Small intestine (tissue), 7 donors: Measurements from ENCODE around the gene KNOP1. TPM values are rescaled to one million over a fixed set of nuclear protein-coding genes. Genes with fewer than 3 reads are reported as not detected.

ENCODE experiments used
- DNase-seq, 2 donors: peaks; one replicate each; pipeline versions ENCODE4 v3.0.0 to v3.0.0-alpha.2; 2013
- FAIRE-seq: peaks from 2 replicates; lab custom pipeline; 2012; peaks lifted over from hg19 to GRCh38; lab: Jason Lieb, UNC
- H3K27ac ChIP-seq, 3 donors: one replicate each; pipeline ENCODE4 v1.5.1; 2013; ENCODE audit warnings: low read length in 2 of 3, mild to moderate bottlenecking in 2 of 3, control low read depth in 1 of 3, inconsistent platforms in 1 of 3, low read depth in 1 of 3, moderate library complexity in 1 of 3
- H3K27me3 ChIP-seq, 3 donors: one replicate each; pipeline ENCODE4 v1.6.1; 2013; ENCODE audit warnings: low read length in 3 of 3, inconsistent platforms in 1 of 3; ENCODE audit not compliant: control insufficient read depth in 3 of 3, insufficient read depth in 3 of 3
- H3K36me3 ChIP-seq, 3 donors: one replicate each; pipeline ENCODE4 v1.6.1; 2013; ENCODE audit warnings: low read length in 3 of 3, inconsistent platforms in 1 of 3, low read depth in 1 of 3, mild to moderate bottlenecking in 1 of 3, moderate library complexity in 1 of 3; ENCODE audit not compliant: control insufficient read depth in 3 of 3, insufficient read depth in 2 of 3
- H3K4me1 ChIP-seq, 3 donors: one replicate each; pipeline ENCODE4 v1.6.1; 2013; ENCODE audit warnings: low read length in 2 of 3, inconsistent platforms in 1 of 3, low read depth in 1 of 3, mild to moderate bottlenecking in 1 of 3, moderate library complexity in 1 of 3; ENCODE audit not compliant: control insufficient read depth in 3 of 3, insufficient read depth in 2 of 3
- H3K4me3 ChIP-seq, 3 donors: one replicate each; pipeline ENCODE4 v1.5.1; 2013; ENCODE audit warnings: low read length in 3 of 3, control low read depth in 1 of 3, inconsistent platforms in 1 of 3, low read depth in 1 of 3, mild to moderate bottlenecking in 1 of 3, moderate library complexity in 1 of 3
- H3K9me3 ChIP-seq, 2 donors: one replicate each; pipeline ENCODE4 v1.6.1; 2013; ENCODE audit warnings: low read depth in 1 of 2, low read length in 1 of 2; ENCODE audit not compliant: control insufficient read depth in 2 of 2, insufficient read depth in 1 of 2
- WGBS, 3 donors: extraction: QIAGEN DNeasy Blood & Tissue Kit; methylation state at CpG; one replicate each; pipeline ENCODE4 v1.1.7; 2013; 5-methylcytosine and 5-hydroxymethylcytosine counted together
- polyA plus RNA-seq, 4 donors: library from polyadenylated mRNA; stranded (reverse) in 3 of 4; unstranded in 1 of 4; fragments of 200-250 nt in 3 of 4; fragments of 120-200 nt in 1 of 4; gene quantifications; one replicate each; pipeline versions ENCODE4 v1.2.1 to v1.2.3, GENCODE V29; 2013
- donor health status: healthy with polysubstance abuse.
- donor health status: control.
- donor health status: control.
- donor health status: Bipolar disorder and iron deficiency.
- donor health status: healthy.

KNOP1 gene
- polyA plus RNA-seq, 4 donors = 9.6 to 29.6 (median 14.1) TPM

DNA sequence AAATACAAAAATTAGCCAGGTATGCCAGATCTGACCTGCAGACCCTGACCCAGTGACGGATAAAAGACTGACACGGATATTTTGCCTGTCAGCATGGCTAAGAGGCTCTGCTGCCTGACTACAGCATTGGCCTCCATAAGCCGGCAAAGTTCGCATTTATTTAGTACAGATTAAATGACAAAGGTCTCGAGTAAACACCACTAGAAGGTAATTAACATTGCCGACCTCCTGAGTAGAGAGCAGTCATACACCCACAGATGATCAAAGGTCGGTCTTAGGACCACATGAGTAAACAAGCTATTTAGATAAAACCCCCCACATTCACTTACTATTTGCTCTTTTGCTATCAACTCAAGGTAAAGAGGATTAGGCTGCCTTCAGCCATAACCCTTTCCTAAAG is 55.7 kb downstream of the KNOP1 start:
- Histone ChIP-seq H3K36me3 (peaks cover 0 to 20% (median 6%) of the 10 kb centered on the region in 3 donors), H3K9me3 (peaks cover 0 to 19% of the 10 kb centered on the region in 2 donors), H3K4me1 (no peaks in the 10 kb centered on the region), H3K4me3 (no peak overlapping the region), H3K27ac (no peak overlapping the region), H3K27me3 (no peaks in the 10 kb centered on the region)
- no peak for FAIRE-seq
- DNase-seq = peak in 1 of 2 donors; percentile 8
- WGBS, 3 donors = 76 to 84% (median 83%) methylated on average over 7 of the region's 7 CpGs

DNA sequence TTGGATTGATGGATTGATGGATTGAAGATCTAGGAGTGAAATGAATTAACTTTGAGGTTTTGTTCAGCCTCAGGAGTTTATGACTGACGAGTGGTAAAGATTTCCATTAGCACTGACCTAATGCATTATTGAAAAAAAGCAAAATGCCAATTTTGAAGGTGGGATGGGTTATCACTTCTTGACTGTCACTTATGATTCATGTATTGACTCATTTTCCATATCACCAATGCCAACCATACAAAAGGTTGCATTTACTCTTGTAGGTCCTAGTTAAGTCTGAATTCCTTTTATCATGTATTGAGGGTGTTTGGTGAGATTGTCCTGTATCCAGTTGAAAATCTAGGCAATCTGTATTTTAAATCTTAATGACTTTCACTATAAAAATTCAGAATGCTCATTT is 57.6 kb downstream of the KNOP1 start:
- H3K36me3 ChIP-seq = peaks cover 0 to 26% (median 6%) of the 10 kb centered on the region in 3 donors
- peaks cover 0 to 19% of the 10 kb centered on the region in 2 donors for H3K9me3 ChIP-seq
- WGBS, 3 donors = 87 to 96% (median 93%) methylated on average over 1 of the region's 1 CpG
- DNase-seq = no peak
- no peak overlapping the region for H3K4me3 ChIP-seq
- H3K4me1 ChIP-seq = no peaks in the 10 kb centered on the region
- FAIRE-seq = no peak
- H3K27ac ChIP-seq = no peak overlapping the region
- no peaks in the 10 kb centered on the region for H3K27me3 ChIP-seq

DNA sequence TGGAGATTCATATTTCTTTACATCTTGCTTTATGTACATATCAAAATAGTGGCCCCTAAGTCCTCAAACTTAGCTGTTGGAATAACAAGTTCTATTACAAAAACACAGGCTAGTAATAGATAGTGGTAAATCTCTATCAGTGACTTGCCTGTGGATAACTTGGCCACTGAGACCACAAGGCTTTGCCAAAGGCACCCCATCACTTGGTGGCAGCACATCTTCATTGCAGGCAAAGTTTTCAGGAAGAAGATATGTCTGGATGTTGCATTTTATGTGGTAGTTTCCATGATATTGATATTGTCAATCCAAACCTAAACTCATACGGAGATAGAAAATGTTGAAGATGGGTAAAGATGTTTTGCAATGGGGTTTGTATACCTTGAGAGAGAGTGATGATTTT is 58.5 kb downstream of the KNOP1 start:
- DNase-seq (no peak), FAIRE-seq (no peak)
- 96 to 100% (median 100%) methylated on average over 1 of the region's 1 CpG for WGBS, 3 donors
- no peaks in the 10 kb centered on the region for H3K4me1 ChIP-seq
- no peaks in the 10 kb centered on the region for H3K27me3 ChIP-seq
- peaks cover 2 to 30% (median 12%) of the 10 kb centered on the region in 3 donors for H3K36me3 ChIP-seq
- no peak overlapping the region for H3K4me3 ChIP-seq
- no peak overlapping the region for H3K27ac ChIP-seq
- peaks cover 0 to 19% of the 10 kb centered on the region in 2 donors for H3K9me3 ChIP-seq

DNA sequence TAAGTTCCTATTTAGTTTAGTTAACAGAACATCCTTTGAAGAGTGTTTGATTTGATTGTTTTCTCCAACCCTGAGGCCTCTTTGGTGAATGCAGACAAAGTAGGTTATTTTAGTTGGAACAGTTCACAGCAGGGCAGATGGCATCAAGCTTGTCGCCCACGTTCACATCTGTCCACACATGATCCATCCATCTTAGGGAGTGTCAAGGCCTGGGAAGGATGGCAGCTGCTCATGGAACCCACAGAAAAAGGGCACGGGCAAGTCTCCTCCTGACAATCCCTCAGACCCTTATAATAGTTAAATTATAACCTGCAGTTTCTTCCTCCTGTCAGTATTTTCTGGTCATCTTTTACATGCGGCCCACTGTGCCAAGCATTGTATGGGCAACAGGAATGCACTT is 60.2 kb downstream of the KNOP1 start:
- H3K36me3 ChIP-seq = peaks cover 4 to 40% (median 20%) of the 10 kb centered on the region in 3 donors
- no peaks in the 10 kb centered on the region for H3K4me1 ChIP-seq
- no peak overlapping the region for H3K4me3 ChIP-seq
- no peaks in the 10 kb centered on the region for H3K27me3 ChIP-seq
- FAIRE-seq = no peak
- no peak for DNase-seq
- no peak overlapping the region for H3K27ac ChIP-seq
- WGBS, 3 donors = 92 to 96% (median 95%) methylated on average over 4 of the region's 4 CpGs
- H3K9me3 ChIP-seq = peaks cover 0 to 19% of the 10 kb centered on the region in 2 donors

DNA sequence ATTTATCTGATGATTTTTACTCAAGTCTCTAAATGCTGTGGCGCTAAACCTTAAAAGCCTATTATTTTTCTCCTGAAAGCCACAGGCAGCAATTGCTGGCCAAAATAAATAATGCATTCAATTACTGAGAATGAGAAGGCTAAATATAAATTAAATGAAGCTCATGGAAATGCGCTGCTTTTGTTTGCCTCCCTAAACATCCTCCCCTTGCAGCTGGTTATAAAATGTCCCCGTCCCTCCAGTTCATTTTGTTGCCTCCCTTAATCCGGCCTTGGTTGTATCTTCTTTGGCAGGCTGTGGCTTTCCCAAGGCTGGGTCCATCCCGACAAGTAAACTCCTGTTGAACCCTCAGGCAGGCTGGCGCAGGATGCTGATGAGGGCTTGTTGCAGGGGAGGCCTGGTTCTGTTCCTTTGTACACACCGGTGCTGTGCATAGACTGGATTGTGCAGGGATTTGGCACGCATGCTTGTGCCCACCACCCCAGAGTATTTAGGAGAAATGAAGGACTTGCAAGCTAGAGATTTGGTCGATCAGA is 62.7 kb downstream of the KNOP1 start:
- peaks cover 4 to 46% (median 19%) of the 10 kb centered on the region in 3 donors for H3K36me3 ChIP-seq
- FAIRE-seq (no peak), DNase-seq (no peak)
- H3K9me3 ChIP-seq = peaks cover 0 to 3% of the 10 kb centered on the region in 2 donors
- H3K27ac ChIP-seq = no peak overlapping the region
- H3K4me3 ChIP-seq = no peak overlapping the region
- no peaks in the 10 kb centered on the region for H3K4me1 ChIP-seq
- 94 to 96% (median 96%) methylated on average over 9 of the region's 9 CpGs for WGBS, 3 donors
- no peaks in the 10 kb centered on the region for H3K27me3 ChIP-seq

GRCh38 chr16:19654147-19654546 is 63.9 kb downstream of the KNOP1 start:
- Histone ChIP-seq H3K27me3 (no peaks in the 10 kb centered on the region), H3K4me1 (peaks cover 0 to 8% (median 0%) of the 10 kb centered on the region in 3 donors), H3K9me3 (no peaks in the 10 kb centered on the region), H3K27ac (no peak overlapping the region), H3K4me3 (no peak overlapping the region), H3K36me3 (peaks cover 4 to 48% (median 19%) of the 10 kb centered on the region in 3 donors)
- DNase-seq = no peak
- WGBS, 3 donors = 94 to 96% (median 94%) methylated on average over 9 of the region's 9 CpGs
- FAIRE-seq = no peak

Other genes starting within 250 kb of the KNOP1 start
- gene GDE1, start 196.1 kb downstream of the KNOP1 start, polyA plus RNA-seq = 10 to 100 TPM; 29.7 to 70.8 (median 38.9) TPM
- 10 to 100 TPM in 1 of 4 donors, 1 to 10 TPM in 3; 2.0 to 16.7 (median 4.0) TPM for gene CCP110, start 194.3 kb downstream of the KNOP1 start, polyA plus RNA-seq
- 10 to 100 TPM; 15.1 to 53.4 (median 27.2) TPM for gene VPS35L, start 162.5 kb downstream of the KNOP1 start, polyA plus RNA-seq
- gene IQCK, start within 50 bp of the KNOP1 start, polyA plus RNA-seq = 10 to 100 TPM in 1 of 4 donors, 1 to 10 TPM in 3; 1.1 to 12.6 (median 5.1) TPM
- 10 to 100 TPM in 2 of 4 donors, 1 to 10 TPM in 1, under 1 TPM in 1; 0.22 to 44.0 (median 9.2) TPM for gene GPRC5B, start 166.6 kb upstream of the KNOP1 start, polyA plus RNA-seq